ENCODE results near the gene DISC1. TPM values are rescaled to one million over a fixed set of nuclear protein-coding genes. Genes with fewer than 3 reads are reported as not detected.
"Not testable (repeated sequence)": the region's sequence is repeated elsewhere in the genome, so short reads cannot be mapped to it uniquely, and the experiment has no call there.

DISC1 gene
- polyA plus RNA-seq, 12 donors, result 5.2 to 8.5 (median 7.0) TPM; not detected in 1

DNA sequence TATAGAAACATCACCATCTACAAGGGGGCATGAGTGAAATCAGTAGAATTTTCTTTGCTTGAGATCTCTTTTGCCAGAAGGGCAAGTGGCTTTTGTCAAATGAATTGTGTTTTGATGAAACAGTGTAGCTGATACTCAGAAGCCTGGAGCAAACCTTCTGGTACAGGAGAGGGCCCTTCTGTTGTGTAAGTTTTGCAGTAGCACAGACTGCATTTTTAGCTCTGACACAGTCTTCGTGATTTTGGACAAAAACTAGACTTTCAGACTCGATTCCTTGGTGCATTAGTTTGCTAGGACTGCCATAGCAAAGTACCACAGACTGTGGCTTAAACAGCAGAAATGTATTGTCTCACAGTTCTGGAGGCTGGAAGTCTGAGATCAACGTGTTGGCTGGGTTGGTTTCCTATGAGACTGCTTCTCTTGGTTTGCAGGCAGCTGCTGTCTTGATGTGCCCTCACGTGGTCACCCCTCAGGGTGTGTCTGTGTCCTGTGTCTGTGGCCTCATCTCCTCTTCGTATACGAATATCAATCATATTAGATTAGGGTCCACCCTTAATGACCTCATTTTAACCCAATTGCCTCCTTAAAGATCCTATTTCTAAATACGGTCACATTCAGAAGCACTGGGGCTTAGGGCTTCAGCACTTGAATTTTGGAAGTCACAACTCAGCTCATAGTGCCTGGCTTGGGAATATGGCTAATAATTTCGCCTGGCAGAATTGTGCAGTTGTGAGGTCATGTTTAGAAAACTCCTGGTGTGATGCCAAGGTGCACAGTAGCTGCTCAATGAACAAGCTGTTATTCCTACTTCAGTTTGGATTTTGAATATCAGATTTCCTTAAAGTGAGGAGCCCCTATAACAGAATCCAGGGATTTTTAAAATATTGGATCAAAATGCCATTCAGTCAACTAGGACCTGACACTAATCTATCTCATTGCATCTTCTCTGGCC is 21.2 kb upstream of the DISC1 start:
- DNase-seq, result no peak

DNA sequence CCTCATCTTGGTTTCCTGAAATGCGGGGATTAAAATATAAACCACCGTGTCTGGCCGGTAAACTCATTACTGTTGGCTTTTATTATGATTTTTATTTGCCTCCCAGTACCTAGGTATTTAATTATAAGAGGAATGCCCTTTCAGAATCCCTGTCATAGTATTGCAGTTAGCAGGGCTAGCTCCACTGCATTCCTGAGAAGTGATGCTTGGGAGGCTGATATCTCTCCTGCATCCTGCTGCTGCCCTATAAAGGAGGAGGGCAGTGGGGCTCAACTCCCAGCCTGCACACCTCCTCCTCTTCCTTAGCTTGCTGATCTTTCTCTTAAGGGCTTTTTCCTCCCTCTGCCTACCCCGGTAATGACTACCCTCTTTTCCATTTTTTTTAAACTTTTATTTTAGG is 19.9 kb upstream of the DISC1 start:
- no peak for DNase-seq

DNA sequence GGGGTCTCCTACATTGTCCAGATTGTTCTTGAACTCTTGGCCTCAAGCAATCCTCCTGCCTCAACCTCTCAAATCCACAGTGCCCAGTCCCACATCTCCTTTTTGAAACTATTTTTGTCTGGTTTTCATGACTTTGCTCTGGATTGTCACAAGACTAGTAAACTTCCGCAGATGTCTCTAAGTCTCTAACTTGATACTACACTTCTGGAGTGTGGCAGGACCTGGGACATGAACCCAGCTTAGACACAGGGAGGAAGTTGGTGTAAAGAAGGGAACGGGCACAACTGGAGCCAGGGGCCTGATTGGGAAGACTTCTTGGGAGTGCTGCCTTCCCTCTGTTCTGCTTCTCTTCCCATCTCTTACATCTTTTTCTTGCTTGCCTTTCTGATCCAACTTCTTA is 16.2 kb upstream of the DISC1 start:
- no peak for DNase-seq

DNA sequence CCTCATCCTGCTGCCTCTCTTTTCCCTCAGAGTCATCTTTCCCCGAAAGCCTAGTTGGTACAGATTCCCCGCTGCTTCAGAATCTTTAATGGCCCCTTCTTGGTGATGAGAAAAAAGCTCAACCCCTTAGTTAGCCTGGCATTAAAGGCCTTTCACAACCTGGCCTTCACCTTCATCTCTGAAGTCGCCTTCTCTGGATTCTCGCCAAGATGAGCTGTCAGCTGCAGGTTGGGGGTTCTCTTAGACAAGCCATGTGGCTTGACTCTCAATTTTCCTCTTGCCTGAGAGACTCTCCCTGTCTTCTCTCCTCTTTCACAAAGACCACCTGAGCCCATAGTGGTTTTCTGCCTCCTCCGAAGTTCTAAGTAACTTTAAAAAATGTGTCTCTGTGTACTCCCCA is 15.5 kb upstream of the DISC1 start:
- DNase-seq, result no peak

DNA sequence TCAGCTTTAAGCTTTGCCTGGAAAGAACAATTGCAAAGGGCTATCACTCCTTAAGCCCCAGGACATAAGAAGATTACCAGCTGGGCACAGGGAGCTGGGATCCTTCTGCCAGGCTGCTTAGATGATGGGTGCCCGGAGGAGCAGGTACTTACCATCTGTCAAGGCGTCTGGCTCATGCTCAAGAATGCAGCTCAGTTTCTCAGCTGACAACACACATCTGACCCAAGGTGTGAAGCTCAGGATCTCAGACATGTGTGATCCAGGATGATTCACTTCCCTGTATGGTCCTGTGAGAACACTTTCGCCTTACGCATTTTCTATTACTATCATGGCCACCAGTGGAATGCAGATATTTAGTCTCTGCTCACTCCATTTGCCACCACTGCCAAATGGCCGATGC is 14.7 kb upstream of the DISC1 start:
- DNase-seq, result no peak

DNA sequence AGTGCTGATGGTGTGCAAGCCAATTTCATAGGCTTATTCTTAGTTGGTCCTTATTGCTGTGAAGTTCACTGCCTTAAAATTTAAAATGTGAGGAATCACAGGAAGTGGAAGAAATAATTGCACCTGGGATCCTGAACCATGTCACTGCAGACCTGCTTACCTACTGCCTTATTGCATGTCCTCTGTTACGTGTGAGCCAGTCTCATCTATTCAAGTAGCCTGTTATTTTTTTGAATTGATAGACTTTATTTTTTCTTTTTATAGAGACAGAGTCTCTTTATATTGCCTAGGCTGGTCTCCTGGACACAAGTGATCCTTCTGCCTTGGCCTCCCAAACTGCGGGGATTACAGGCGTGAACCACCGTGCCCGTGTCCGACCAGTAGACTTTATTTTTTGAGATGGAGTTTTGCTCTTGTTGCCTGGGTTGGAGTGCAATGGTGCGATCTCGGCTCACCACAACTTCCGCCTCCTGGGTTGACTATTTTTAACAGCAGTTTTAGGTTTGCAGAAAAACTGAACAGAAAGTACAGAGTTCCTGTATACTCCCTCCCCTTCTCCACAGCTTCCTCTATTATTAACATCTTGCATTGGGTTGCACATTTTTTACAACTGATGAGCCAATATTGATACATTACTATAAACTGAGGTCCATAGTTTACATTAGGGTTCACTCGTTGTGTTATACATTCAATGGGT is 14.0 kb upstream of the DISC1 start:
- DNase-seq, result no peak

DNA sequence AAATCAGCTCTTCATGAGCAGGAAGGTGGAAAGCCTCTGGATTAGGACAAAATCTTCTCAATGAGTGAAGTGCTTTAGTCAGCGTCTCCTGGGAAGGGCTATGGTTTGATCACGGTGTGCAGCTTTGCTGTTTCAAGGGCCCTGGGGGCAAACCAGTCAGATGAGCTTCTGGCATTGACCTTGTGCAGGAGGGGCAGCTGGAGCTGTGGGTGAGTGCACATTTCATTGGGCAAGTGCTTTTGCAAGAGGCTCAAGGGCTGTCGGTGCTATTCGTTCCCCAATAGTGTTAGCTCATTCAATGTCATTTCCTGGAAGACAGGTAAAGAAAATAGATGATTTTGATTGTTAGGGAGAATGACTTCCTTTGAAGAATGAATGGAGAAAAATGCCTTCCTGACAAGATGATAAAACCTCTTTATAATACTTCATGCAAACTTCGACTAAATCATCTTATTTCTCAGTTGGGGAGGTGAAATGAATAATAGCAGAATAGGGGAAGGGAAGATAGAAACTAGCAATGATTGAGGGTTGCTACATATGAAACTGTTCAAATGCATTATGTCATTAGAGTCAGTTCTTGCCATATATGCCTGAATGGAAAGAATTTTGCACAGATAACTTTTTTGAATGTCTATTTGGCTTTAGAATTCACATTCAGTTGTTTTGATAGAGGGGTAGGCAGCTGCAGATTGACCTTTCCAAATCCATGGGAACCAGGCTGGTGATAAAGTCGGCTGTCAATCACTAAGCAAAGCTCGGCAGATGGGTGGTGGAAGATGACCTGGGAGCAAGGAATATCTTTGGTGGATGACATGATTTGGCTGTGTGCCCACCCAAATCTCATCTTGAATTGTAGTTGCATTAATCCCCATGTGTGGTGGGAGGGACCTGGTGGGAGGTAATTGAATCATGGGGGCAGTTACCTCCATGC is 12.9 kb upstream of the DISC1 start:
- no peak for DNase-seq

DNA sequence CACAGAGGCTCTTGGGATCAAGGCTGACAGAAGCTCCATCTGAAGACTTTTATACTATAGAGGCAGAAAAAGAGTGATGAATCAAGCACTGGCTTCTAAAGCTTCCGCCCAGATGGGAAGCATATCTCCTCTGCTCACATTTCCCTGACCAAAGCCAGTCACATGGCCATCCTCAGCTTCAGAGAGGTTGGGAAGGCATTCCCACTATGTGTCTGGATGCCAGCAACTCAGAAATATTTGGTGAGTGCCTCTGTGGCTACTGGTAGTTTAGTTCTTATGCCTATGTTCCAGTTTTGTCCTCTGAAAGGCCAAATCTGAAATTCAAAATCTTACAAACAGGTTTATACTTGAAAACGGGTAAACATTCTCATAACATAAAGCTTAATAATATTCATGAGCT is 9.9 kb upstream of the DISC1 start:
- no peak for DNase-seq

DNA sequence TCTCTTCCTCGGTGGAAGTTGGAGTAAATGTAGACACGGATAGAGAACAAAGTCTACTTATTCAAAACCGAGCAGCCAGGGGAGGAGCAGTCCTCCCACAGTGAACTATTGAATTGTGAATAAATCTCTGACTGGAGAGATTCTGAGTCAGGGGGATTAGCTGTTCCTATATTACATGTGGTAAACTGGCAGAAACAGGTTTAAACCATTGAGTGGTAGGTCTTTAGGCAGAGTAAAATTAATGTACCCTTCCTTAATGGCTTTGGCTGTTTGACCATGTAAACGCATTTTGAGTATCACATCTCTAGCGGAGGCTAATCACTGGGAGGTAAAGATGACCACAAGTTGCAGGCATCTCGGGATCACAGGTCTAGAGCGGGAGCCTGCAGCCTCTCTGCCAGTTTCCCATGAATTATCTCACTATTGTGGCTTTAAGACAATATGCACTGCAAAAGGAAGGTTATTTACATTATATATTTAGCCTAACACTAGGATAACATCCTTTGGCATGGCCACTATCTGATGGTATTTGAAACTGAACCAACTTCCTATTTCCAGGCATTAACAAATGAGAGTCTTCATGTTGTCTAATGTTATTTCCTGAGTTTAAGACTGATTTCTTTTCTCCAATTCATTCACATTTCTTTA is 7.9 kb upstream of the DISC1 start:
- DNase-seq, result no peak

DNA sequence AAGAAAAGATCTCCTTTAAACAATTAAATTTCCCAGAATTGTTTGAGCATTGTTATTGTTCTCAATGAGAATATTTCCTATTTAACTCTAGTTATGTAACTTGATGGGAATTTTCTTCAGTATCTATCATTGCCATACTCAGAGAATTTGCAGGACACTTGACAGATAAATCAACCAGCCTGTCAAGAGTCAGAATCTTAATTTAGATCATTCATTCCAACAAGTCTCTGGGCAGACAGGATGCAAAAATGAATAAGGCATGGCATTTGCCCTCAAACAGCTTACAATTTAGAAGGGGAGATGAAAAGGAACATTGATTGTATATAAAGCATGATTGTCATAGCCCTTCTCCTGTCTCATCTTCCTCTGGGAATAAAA is 7.3 kb upstream of the DISC1 start:
- DNase-seq, result no peak

DNA sequence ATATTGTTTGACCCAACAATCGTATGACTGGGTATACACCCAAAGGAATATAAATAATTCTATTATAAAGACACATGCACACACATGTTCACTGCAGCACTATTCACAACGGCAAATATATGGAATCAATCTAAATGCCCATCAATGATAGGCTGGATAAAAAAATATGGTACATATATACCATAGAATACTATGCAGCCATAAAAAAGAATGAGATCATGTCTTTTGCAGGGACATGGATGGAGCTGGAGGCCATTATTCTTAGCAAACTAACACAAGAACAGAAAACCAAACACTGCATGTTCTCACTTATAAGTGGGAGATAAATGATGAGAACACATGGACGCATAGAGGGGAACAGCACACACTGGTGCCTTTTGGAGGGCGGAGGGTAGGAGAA is 1.5 kb upstream of the DISC1 start:
- not testable (repeated sequence) for DNase-seq

DNA sequence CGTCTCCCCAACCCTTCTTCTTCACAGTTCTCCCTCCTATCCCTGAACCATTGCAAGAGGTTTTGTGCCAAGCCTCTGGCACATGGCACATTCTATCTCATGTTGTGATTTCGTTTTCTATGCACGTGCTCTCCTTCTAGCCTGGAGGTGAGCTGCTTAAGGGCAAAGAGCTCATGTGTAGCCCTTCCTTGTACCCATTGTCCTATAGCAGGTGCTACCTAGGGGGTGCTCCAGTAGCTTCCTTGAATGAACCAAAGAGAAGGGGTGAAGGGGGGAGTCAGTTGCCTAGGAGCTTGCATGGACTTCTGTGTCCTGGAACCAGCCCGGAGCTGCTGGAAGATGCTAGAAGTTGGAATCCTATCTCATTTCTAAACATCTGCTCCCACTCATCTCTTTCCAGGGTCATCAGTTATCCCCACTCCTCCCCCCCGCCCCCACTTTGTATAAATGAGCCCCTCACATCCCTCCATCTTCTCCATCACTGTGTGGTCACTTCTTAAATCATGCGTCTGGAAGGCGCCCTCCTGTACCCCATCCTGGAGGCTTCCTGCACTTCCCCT is 535 bp upstream of the DISC1 start:
- no peak for DNase-seq

DNA sequence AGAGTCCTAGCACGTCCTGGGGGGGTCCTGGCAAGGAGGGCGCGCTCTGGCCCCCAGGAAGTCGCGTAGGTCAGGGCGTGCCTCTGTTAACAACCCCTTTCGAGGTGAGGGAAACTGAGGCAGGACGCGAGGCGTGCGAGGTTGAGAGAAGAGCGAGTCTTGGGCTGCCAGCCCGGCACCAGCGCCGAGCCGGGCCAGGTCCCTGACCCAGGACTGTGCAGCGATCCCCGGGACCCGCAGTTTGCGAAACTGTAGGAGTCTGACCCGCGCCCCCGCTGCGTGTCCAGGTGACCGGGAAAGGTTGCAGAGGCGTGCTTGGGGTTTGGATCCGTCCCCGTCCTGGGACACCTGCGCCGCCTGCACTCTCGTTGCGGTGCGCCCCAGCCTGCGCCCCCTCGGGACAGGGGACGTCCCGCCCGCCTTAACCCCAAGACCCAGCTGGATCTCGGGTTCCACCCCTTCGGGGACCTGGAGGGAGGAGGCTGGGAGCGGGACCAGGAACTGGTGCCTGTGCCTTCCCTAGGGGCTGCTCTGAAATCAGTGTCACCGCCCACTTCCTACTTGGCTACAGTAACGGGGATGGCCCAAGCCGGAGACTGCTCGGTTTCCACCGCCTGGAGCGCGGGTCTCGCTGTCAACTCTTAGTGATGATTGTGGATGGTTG is 493 bp downstream of the DISC1 start:
- peak; percentile 74 for DNase-seq

DNA sequence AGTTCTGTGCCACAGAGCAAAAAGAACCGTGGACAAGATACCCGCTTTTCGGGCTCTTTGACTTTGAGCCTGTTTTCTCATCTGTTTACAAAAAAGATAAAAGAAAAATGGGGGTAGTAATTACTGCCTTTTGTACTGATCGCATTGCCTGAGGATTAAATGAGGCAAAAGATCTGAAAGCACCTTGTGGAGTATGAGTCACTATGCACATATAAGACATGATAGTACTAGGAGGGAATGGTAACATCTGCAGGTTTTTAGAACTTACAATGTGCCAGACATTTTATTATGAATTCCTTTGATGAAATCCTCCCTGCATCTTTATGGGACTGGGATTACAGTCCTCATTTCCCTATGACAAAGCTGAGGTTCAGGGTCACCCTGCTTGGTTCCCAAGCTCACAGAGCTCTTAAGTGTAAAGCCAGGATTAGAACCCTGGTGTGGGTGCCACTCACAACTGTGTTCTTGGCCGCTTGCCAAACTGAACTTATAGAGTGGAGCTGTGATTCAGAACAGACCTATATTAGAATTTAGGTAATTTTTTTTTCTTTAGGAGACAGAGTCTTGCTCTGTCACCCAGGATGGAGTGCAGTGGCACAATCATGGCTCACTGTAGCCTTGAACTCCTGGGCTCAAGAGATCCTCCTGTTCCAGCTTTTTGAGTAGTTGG is 1.8 kb downstream of the DISC1 start:
- no peak for DNase-seq

DNA sequence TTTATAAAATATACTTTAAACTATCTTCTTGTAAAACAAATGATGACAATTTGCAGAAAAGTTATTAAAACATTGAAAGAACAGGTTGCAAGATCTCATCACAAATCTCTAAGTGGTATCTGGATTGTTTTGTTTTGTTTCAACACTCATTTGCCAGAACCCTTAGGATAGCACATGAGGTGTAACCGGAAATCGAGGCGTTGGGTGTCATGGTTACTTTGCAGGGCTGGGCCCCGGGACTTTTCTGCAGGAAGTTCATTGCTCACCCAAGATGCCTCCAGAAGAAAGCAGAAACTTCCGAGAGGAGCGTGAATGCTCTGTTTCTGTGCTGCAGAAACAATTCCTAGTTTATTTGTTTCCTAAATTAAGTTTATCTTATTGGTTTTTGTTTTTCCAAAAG is 2.5 kb downstream of the DISC1 start:
- DNase-seq, result no peak

DNA sequence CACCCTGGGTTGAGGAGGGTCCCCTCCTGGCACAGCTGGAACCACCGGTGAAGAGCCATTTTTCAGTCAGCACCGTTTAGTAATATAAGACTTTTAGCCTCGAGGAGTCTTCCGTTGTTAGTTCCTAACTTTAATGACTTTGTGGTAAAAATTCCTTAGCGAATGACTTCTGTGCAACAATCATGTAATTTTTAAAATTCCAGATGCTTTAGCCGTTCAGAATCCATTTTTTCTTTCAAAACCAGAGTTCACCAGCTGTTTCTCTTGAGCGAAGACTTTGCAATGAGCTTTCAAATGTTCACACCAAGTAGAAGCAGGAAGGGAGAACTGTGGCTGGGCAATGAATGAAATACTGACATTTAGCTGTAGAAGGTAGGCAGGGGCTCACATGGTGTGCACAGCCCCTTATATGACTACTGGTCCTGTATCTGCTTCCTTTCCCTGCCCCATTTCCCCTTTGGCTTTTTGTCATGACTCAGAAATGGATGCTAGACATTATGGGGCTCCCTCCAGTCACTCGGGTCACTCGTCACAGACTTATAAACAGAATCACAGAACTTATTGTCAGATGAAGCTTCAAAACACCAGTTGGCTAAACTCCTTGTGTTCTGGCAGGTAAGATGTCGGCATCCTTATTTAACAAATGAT is 4.1 kb downstream of the DISC1 start:
- DNase-seq, result no peak

DNA sequence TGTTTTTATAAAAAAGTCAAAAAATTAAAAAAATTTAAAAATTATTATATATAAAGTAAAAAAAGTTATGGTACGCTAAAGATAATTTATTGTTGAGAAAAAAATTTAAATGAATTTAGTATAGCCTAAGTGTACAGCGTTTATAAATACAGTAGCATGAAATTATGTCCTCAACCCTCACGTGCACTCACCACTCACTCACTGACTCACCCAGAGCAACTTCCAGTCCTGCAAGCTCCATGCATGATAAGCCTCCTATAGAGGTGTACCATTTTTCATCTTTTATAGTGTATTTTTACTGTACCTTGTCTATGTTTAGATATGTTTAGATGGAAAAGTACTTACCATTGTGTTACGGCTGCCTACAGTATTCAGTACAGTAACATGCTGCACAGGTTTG is 5.1 kb downstream of the DISC1 start:
- DNase-seq, result no peak

DNA sequence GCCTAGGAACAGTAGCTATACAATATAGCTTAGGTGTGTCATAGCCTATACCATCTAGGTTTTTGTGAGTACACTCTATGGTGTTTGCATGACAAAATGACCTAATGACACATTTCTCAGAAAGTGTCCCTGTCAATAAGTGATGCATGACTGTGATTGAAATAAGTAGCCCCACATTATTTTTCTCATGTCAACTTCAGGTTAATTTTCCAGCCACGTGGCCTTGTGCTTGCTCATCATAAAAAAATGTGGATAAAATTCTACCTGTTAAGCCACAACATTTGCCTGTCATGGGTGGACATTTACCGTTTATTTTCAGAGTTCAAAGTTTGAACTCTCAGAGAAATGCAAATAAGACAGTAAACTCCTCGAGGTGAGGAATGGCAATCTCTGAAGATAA is 5.5 kb downstream of the DISC1 start:
- DNase-seq, result no peak

DNA sequence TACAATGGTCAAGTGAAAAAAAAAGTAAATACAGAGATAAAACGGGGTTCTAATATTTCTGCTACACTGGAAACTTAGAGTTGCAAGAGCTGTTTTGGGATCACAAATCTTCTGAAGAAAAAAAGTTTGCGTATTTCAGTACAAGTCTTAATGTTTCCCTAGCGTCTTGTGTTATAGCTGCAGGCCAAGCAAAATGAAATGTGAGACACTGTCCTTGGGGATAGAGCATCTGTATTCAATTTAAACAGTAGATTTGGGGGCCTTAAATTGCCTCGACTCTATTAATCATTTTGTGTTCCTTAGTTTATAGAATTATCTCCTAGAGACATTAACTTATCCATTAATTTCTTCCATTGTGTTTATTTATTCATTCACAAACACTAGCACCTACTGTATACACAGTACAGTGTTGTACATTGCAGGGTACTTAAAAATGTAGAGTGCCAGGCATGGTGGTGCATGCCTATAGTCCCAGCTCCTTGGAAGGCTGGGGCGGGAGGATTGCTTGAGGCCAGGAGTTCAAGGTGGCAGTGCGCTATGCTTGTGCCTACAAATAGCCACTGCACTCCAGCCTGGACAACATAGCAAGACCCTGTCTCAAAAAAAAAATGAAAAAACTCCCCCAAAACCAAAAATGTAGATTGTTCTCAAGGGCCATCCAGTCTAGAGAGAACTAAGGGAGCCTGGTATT is 7.9 kb downstream of the DISC1 start:
- DNase-seq, result no peak

All from muscle of arm (tissue), 12 donors.